ENCODE results near the gene ATL3.
A peak's percentile ranks its signal among the peaks of the same experiment; 100 is the strongest.
"Not testable (repeated sequence)": the region's sequence is repeated elsewhere in the genome, so short reads cannot be mapped to it uniquely, and the experiment has no call there.

The ATL3 gene

DNA sequence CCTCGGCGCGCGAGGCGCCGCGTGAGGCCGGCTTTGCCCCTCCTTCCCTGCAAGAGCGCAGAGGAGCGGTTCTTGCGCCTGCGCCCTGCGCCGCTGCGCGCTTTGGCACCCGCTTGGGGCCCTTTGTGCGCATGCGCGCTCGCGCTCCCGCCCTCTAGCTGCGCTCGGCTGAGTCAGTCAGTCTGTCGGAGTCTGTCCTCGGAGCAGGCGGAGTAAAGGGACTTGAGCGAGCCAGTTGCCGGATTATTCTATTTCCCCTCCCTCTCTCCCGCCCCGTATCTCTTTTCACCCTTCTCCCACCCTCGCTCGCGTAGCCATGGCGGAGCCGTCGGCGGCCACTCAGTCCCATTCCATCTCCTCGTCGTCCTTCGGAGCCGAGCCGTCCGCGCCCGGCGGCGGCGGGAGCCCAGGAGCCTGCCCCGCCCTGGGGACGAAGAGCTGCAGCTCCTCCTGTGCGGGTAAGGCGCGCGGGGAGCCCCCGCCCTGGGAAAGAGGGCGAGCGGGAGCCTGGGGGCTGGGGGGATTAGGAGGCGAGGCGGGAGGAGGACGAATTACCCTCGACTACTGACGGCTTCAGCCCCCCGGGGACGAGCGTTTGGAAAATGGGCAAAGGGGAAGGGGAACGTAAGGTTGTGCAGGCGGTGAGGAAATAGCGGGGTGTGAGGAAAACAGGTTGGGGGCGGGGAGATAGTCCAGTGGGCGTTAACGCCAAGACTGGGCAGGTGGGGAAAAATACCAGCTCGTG lies 10.3 kb upstream of the ATL3 start, which contains the start of gene RTN3:
RTN3 (plus strand) TSS at position 180 of the 745 bp plus-strand sequence; CDS start at position 317, 137 bp downstream.
- peak; percentile 98 for DNase-seq

DNA sequence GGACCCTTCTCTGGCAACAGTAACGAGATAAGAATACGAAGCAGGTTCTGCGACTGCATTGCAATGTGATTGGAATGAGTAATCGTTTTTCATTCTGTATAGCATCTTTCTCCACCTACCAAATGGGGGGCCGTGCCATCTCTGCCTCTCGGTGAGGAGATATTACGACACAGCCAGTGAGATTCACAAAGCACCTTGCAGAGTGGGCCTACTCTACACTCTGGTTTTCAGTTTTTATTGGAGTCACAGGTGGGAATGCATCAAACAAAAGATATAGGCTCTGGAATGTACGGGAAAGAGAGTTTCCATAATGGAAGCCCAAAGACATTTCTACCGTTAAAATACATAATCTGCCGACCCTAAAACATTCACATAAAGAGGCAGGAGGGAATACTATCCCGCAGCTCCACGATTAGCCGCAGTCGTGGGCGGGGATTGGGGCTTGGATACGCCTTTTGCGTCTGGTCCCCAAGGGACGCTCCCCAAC lies 9.7 kb upstream of the ATL3 start:
- DNase-seq: peak; percentile 25

GRCh38 chr11:63673579-63673978 lies 2.4 kb upstream of the ATL3 start:
- DNase-seq: no peak

DNA sequence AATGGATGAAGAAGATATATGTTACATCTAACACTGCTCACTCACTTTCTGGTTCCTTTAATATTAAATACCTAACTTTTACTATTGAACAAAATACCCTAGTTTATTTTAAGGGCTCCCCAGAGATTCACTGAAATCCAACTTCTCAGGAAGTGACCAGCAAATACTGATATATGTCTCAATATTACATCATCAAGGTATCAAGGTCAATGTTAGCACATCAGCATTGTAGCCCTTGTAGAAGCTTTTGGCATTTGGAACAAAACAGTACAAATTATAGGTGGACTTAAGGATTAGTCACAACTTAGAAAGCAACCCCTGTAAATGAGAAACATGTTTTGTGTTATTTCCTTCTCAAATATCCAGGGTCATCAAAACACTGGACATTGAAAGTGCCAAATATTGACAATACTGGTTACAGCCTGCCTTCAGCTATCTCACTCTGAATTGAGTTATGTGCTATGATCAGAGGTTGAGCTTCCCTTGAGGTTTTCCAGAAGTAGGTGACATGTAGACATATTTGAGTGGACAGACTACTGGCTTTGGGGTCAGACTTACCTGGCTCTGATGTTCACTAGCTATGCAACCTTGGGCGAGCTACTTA lies 1.9 kb upstream of the ATL3 start:
- no peak for DNase-seq

DNA sequence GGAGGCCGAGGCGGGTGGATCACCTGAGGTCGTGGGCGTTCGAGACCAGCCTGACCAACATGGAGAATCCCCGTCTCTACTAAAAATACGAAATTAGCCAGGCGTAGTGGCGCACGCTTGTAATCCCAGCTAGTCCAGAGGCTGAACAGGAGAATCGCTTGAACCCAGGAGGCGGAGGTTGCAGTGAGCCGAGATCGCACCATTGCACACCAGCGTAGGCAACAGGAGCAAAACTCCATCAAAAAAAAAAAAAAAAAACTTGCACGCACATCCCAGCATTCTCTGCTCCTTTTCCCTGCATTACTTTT lies 934 bp upstream of the ATL3 start:
- no peak for DNase-seq

DNA sequence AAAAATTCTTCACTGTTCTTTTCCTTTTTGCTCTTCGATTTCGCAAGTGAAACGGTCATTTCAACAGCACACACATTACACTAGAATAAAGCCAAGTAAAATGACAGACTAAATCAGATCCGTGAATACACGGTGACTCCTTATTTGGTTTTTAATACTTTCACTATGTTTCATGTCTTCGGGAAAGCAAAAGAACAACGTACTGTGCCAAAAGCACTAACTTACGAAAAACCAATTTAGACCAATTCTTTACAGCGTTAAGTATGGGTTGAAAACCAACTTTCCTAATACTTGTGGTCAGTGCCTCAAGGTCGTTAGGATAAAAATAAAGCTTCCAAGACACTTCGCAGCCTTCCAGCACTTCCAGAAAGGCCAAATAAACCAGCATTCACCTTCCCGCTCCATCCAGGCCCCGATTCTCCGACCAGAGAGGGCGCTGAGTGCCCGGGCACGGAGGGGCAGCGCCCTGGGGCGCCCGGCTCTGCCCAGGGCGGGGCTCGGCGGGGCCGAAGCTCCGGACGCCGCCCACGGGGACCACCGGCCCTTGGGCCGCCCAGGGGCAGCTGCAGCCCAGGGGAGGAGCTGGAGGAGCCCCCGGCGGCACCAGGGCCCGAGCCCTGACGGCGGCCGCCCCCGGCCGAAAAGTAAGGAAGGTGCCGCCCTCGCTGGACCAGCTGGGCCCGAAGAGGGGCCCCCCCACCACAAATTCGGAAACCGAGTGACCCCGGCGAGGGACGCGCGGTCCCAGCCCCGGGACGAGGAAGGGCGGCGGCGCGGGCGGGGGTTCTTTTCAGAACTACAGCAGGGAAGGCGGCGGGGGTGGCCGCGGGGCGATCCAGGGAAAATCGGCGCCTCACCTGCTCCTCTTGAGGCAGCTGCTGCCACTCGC lies 499 bp downstream of the ATL3 start:
- peak; percentile 21 for DNase-seq

- DNase-seq: no peak
These were observed 1.1 kb downstream of the ATL3 start for GRCh38 chr11:63670096-63670432.

DNA sequence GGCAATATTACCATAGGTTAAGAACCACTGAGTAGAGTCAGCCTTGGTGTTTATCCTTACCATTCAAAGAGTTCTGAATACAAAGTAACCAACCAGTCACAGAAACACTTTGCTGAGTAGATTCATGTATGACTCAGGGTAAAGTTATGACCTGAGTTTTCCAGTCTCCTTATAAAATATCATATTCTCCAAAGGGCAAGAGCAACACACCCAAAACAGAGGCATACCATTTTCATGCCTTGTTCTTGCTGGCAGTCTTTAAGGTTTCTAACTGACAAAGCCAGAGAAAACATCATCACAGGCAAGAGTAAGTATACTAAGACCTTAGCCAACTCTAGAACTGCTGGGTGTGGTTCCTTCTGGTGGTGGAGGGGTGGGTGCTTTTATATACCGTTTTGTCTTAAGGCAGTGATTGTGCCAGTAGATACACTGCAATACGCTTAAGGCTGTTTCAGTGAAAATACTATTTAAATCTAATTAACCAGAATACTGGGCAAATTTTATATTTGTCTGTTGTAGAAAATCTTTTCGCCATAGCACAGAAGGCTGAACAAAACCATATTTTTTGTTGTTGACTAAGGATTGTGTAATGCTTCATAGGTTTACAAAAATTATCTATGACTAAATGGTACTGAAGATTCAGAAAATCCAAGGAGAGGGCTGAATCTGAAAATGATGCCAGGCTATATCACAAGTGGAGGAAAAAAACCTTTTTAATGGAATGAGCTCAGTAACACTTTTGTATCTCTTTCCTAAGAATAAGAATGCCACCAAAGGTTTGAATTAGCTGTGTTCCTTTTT lies 3.0 kb downstream of the ATL3 start:
- DNase-seq: no peak

DNA sequence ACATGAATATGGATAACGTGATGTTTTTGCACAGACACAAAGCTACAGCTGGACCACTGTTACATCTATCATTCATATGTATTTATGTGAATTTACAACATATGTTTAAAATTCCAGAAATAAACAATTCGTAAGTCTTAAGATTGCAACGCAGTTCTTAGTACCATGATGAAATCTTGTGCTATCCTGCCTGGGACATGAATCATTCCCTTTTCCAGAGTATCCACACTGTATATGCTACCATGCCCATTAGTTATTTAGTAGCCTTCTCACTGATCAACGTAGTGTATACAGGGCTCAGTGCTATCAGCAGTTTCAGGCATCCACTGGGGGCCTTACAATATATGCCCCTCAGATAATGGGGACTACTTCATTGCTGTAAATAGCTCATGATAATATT lies 4.3 kb downstream of the ATL3 start:
- DNase-seq: no peak

DNA sequence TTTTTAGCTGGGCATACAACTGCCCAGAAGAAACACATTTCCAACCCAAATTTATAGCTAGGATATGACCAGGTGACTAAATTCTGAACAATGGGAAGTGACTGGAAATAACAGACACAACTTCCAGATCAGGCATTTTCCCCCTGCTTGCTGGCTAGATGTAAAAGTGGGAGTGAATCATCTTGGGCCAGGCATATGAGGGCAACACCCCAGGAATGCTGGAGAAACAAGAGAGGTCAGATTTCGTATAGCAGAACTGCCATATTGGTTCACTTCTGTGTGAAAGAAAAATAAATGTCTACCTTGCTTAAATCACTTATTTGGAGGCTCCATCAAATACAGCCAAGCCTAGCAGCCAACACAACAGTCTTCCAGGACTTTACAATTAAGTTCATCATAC lies 7.4 kb downstream of the ATL3 start:
- no peak for DNase-seq

GRCh38 chr11:63660972-63661371 lies 10.2 kb downstream of the ATL3 start:
- DNase-seq: no peak

- no peak for DNase-seq
These were observed 18.5 kb downstream of the ATL3 start for GRCh38 chr11:63652671-63653070.

DNA sequence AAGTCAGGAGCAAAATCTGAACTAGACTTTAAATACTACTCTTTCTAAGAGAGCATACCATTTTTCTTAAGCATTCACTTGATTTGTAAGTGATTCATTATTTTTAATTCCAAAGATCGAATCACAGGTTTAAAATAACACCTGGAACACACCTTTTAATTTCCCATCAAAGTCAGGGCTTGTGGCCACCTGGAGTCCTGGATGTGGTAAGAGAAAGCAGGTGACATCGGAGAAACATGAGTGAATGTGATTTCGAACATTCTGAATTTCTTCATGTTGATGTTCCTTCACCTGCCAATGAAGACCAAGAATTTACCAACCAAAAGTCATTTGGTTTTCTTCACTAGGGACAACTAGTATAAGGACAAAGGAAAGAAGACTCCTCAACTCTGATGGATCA lies 28.0 kb downstream of the ATL3 start:
- no peak for DNase-seq

DNA sequence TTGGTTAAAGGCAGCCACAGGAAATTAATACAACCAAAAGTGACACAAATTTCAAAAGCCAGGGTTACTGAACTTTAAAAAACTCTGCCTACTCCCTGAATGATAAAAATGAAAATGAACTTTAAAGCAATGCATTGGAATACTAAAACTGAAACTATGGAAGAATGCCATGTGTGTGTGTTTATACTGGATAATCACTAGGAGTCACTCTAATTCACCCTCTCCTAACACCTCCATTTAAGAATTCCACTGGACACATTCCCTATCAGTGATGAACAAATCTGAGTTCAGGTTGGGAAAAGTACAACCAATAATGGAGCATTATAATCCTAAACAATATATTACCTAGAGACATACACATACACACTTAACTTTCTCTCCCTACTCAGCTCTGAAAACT lies 29.4 kb downstream of the ATL3 start:
- no peak for DNase-seq

- DNase-seq: no peak
These were observed 31.9 kb downstream of the ATL3 start for GRCh38 chr11:63639199-63639832.

DNA sequence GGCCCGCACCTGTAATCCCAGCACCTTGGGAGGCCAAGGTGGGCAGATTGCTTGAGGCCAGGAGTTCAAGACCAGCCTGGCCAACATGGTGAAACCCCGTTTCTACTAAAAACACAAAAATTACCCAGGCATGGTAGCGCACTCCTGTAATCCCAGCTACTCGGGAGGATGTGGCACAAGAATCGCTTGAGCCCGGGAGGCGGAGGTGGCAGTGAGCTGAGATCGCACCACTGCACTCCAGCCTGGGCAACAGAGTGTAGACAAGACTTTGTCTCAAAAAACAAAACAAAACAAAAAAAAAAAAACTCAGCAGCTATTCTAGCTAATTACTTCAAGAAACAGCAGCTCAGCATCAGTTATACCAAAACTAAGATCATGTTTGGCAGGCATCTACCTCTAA lies 32.7 kb downstream of the ATL3 start:
- DNase-seq: not testable (repeated sequence)

GRCh38 chr11:63635762-63636465 lies 35.3 kb downstream of the ATL3 start:
- DNase-seq: peak; percentile 65

DNA sequence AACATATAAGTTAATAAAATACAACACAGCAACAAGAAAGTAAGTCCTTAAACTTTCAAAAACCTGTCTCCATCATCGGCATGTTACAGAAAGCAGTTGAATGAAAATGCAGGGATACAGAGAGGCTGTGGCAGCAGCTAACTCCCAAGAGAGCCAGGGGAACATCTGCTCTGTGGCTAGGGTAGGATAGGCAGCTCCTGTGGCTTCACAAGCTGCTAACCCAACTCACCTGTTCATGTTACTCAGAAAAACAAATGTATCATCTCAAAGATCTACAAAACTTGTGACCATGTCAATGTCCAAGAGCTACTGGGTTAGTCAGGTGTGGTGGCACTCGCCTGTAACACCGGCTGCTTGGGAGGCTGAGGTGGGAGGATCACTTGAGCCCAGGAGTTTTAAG lies 41.8 kb downstream of the ATL3 start:
- no peak for DNase-seq

- no peak for DNase-seq
These were observed 47.5 kb downstream of the ATL3 start for GRCh38 chr11:63623513-63624140.

- DNase-seq: no peak
These were observed 48.9 kb downstream of the ATL3 start for GRCh38 chr11:63622323-63622722.

DNA sequence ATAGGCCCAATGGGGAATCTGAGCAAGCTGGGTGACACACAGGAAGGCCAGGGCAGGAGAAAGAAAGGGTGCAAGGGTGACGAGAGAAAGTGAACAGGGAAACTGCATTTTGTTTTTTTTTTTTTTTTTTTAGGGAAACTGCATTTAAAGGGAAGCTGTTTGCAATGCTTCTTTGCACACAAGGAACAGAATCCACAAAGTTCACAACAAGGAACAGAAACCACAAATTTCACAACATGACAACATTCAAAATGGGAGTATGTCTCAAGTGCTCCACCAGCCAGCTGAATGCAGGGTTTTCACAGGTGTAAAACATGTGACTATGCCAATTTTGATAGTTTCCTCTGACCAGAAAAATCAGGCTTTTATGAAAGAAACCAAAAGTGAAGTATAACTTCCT lies 50.1 kb downstream of the ATL3 start:
- no peak for DNase-seq

Measured in activated naive CD4-positive, alpha-beta T cell treated with anti-CD3 and anti-CD28 coated beads, Interleukin-2, amount 50 U/mL, for 16 hours (primary cell).